ENCODE measurements around the gene HACD2.
"Not testable (repeated sequence)": the region's sequence is repeated elsewhere in the genome, so short reads cannot be mapped to it uniquely, and the experiment has no call there.

Gene HACD2

DNA sequence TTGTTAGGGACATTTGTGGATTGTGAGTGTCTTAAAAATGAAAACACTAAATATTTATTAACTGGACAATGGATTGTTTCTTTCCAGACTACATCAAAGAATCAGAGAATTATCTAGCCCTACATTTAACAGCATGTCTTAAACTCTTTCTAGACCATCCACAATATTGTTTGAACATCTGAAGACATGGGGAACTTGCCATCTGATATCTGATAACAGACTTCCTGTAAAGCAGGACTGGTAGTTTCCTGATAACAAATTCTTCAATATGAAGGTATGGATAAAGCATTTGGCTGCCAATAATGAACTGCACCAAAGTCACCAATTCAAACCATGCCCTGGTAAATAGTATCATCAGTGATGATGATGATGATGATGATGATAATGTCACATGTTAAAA lies 26.2 kb upstream of the HACD2 start:
- no peak for DNase-seq

GRCh38 chr3:123610331-123610730 lies 25.5 kb upstream of the HACD2 start:
- no peak for DNase-seq

DNA sequence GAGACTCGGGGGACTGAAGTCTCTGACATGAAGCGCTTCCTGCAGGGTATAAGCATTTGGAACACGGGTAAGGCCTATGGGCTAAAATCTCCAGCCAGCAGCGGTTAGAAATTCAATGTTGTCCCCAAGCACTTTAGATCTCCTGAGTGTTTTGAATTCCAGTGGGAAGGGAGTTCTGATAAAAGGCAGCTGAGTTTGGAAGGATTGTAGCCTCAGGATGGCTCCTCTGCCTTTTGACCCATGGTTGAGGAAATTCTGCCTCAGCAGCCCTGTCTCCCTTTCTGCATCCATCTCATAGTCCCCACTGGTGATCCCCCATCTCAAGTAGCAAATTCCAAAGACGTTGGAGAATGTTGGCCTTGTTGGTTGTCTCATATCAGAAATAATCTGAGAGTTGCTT lies 24.2 kb upstream of the HACD2 start:
- DNase-seq = no peak

DNA sequence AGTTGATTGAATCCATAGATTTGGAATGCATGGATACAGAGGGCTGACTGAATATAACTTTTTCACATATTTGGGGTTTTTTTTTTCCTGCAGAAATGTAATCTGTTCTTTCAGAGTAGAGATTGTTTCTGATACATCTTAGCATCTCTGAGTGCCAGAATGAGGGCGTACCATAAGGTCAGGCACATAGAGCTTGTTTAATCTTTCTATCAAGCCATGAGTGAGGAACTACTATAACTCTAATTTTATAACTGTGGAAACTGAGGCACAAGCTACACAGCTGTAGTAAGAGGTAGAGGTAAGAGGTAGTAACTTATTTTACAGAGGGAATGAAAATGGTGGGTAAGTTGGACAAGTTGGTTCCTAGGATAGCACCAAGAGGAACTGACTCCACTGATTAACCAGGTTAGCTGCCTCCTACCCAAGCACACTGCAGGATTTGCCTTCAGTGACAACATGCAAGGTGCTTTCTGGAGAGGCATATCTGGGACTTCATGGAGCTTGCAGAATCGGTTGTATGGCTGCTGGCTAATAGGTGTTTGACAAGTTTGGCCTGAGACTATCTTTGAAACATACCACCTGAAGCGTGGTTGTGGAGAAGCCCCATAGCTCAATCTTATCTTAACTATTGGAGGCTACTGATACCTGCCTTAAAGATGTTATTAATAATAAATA lies 23.5 kb upstream of the HACD2 start:
- DNase-seq = no peak

GRCh38 chr3:123606527-123606926 lies 21.7 kb upstream of the HACD2 start:
- DNase-seq = no peak

- DNase-seq = no peak
Measured at GRCh38 chr3:123605789-123606234, 21.0 kb upstream of the HACD2 start.

GRCh38 chr3:123603153-123603552 lies 18.3 kb upstream of the HACD2 start:
- DNase-seq = not testable (repeated sequence)

DNA sequence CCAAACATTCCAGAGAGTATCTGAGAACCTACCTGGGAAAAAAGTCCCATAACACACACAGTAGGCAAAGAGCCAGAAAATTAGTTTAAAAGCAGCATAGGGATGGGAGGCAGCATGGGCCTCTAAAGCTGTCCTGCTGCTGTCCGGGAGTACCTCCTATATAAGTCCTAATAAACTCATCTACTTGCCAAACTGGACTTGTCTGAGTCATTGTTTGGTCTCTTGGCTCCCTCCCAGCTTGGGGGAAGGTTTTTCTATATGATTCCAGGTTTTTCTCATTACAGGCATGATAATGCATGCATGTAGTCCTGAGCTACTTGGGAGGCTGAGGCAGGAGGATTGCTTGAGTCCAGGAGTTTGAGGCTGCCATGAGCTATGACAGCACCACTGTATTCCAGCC lies 17.5 kb upstream of the HACD2 start:
- no peak for DNase-seq

GRCh38 chr3:123600863-123601262 lies 16.0 kb upstream of the HACD2 start:
- DNase-seq = not testable (repeated sequence)

- DNase-seq = no peak
Measured at GRCh38 chr3:123597561-123597960, 12.7 kb upstream of the HACD2 start.

GRCh38 chr3:123595396-123596180 lies 10.7 kb upstream of the HACD2 start:
- no peak for DNase-seq

GRCh38 chr3:123593381-123593780 lies 8.5 kb upstream of the HACD2 start:
- no peak for DNase-seq

DNA sequence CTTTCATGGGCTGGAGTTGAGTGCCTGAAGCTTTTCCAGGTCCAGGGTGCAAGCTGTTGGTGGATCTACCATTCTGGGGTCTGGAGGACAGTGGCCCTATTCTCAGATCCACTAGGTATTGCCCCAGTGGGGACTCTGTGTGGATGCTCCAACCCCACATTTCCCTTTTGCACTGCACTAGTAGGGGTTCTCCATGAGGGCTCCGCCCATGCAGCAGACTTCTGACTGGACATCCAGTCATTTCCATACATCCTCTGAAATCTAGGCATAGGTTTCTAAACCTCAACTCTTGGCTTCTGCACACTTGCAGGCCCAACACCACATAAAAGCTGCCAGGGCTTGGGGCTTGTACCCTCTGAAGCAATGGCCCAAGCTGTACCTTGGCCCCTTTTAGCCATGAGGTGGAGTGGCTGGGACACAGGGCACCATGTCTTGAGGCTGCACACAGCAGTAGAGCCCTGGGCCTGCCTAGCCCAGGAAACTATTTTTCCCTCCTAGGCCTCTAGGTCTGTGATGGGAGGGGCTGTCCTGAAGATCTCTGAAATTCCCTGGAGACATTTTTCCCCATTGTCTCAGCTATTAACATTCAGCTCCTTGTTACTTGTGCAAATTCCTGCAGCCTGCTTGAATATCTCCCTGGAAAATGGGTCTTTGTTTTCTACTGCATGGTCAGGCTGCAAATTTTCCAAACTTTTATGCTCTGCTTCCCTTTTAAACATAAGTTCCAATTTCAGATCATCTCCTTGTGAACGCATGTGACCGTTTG lies 6.0 kb upstream of the HACD2 start:
- DNase-seq = no peak

DNA sequence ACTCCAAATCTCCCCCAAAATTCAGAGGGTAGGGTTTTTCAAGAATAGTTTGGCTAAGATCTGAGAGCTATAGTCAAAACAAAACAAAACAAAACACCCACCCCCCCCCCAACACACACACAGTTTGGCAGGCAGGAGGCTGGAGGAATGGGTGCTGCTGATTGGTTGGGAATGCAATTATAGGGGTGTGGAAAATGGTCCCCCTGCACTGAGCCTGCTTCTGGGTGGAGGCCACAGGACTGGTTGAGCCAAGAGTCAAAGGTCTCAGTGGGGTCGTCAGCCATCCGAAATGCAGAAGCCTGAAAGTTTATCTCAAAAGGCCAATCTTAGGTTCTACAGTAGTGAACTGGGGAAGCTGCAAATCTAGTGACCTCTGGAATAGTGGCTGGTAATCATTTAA lies 2.5 kb upstream of the HACD2 start:
- no peak for DNase-seq

DNA sequence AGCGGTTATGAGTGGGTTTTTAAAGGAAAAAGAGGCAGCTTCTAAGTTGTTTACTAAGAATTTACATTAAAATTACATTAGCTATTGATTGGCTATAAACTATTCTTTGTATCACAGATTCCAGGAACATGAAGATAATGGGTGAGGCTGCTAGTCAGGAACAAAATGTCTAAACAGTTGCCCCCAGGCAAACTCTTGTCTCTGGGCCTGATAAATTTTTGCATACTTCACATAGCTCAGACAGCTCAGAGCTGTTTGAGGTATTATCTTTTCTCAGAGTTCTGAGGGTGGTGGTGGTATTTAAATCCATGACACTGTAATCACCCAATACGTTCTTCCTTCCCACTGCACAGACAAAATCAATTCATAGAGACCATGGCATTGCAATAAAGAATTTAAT lies 2.1 kb upstream of the HACD2 start:
- no peak for DNase-seq

DNA sequence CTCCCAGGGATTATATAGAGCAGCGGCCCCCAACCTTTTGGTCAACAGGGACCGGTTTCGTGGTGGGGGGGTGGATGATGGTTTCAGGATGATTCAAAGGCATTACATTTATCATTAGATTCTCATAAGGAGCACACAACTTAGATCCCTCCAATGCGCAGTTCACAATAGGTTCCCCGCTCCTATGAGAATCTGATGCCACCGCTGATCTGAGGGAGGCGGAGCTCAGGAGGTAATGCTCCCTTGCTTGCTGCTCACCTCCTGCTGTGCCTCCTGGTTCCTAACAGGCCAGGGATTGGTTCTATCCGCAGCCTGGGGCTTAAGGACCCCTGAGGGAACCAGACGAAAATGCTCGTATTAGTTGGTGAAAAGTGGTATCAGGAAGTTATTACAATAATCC lies 1.3 kb upstream of the HACD2 start:
- DNase-seq = peak; percentile 11 to 36

GRCh38 chr3:123584284-123584987 lies 417 bp downstream of the HACD2 start:
- peak in 1 of 2 donors; percentile 22 for DNase-seq

- DNase-seq = no peak
Measured at GRCh38 chr3:123583561-123583960, 1.3 kb downstream of the HACD2 start.

DNA sequence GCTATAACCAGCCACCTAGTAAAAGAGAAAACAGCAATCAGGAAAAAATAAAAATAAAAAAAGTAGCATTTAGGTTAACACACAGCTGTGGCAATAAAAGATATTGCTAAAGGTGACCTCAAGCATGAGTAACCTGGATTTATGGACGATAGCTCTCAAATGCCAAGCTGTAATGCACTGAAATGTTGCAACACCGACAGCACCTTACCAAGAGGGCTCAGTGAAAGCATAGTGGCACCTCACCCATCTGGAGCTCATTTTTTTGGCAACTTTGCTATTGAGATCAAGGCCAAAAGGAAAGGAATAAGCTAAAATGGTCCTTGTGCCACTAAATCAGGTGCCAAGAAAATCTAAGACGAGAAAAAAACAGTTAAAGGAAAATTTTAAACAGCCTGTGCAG lies 2.5 kb downstream of the HACD2 start:
- DNase-seq = no peak

DNA sequence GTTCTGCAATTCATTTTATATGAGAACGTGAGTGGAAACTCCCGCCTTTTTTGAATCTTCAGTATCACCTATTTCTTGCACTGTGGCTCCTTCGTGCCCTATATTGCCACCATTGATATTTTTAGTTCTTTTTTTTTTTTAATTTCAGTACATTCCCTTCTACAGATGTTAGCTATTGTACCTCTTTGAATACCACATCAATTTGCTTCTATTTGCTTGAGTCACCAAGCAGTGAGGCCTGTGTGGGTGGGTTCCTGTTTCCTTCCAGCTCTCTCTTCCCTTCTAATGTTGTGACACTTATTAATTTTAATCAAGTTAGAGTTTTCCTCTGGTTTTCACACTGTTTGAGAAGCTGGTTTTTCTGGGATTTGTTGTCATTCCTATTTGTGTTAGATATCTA lies 8.7 kb downstream of the HACD2 start:
- peak; percentile 79 to 83 for DNase-seq

GRCh38 chr3:123571973-123572365 lies 12.9 kb downstream of the HACD2 start:
- DNase-seq = no peak

DNA sequence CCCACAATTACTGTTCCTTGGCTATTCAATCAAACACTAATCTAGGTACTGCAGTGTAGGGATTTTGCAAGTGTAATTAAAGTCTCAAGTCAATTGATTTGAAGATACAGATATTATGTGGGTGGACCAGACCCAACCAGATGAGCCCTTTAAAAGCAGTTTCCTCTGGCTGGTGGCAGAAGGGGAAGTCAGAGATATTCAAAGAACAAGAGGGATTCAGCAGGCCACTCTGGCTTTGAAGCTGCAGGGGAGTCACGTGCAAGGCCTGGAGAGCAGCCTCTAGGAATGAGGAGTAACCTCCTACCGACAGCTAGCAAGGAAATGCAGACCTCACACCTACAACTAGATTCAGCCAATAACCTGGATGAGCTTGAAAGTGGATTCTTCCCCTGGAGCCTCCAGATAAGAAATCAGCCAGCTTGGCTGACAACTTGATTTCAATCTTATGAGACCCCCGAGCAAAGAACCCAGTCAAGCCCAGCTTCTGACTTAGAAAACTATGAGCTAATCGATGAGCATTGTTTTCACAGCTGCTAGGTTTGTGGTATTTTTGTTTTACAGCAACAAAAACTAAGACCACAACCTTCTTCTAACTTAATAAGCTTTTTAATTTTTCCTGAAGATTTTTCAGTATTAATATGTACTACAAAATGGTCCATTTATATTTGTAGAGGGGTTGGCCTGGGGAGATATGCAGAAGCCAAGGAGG lies 13.4 kb downstream of the HACD2 start:
- DNase-seq = peak; percentile 57 to 58

All from inflammatory macrophage (primary cell).